ENCODE data around the gene COQ10B. TPM values are rescaled to one million over a fixed set of nuclear protein-coding genes. Genes with fewer than 3 reads are reported as not detected.

The COQ10B gene
- total RNA-seq, 5 donors from 2014 or later (not counting 1 experiment from before 2014, with no cell fraction given): 27.3 to 51.4 (median 28.0) TPM

- WGBS (ENCODE audit: insufficient coverage): under 1% methylated on average over 8 of the region's 11 CpGs
- H3K4me1 ChIP-seq (ENCODE audit: control insufficient read depth in 1 of 2, extremely low read depth in 1 of 2, insufficient read depth in 2 of 2, low read length in 2 of 2): peaks cover 33 to 39% of the 10 kb centered on the region in 2 experiments
These were observed 19.4 kb upstream of the COQ10B start for GRCh38 chr2:197433780-197434438.

GRCh38 chr2:197434541-197435513 is 18.5 kb upstream of the COQ10B start, which contains the start of gene SF3B1:
SF3B1 (minus strand) TSS chr2:197435028; CDS start chr2:197434999, 29 bp downstream.
- Histone ChIP-seq H3K27ac (ENCODE audit: low read length) (peak within 1 kb of the TSS; percentile 99), H3K27me3 (replicated peaks in 1 of 2; ENCODE audit: control insufficient read depth in 2 of 2, extremely low read depth in 1 of 2, insufficient read depth in 2 of 2, low read length in 1 of 2) (no peaks in the 10 kb centered on the region), H3K9me3 (no peaks in the 10 kb centered on the region), H3K4me1 (ENCODE audit: control insufficient read depth in 1 of 2, extremely low read depth in 1 of 2, insufficient read depth in 2 of 2, low read length in 2 of 2) (peaks cover 30 to 31% of the 10 kb centered on the region in 2 experiments), H3K36me3 (ENCODE audit: control insufficient read depth in 2 of 2, extremely low read depth in 1 of 2, insufficient read depth in 1 of 2, low read length in 1 of 2) (no peaks in the 10 kb centered on the region), H3K4me3 (ENCODE audit: control insufficient read depth in 1 of 2, extremely low read depth in 1 of 2, low read length in 1 of 2) (peak within 1 kb of the TSS; percentile 79 to 100)
- peak within 1 kb of the TSS; percentile 94 to 99 (median 99) for H3K4me3 Mint-ChIP-seq
- H3K9me3 Mint-ChIP-seq: no peaks in the 10 kb centered on the region
- DNase-seq: peak; percentile 97 to 100 (median 99)
- H3K27me3 Mint-ChIP-seq: no peaks in the 10 kb centered on the region
- H3K36me3 Mint-ChIP-seq: peaks cover 6% of the 10 kb centered on the region
- ChIA-PET CTCF (interaction anchor here (0.6 to 1.5 kb wide), 4 partner anchors 11 to 165 kb away, joined by 3 to 10 read pairs (median 3); partner anchors contain the start of gene COQ10B (in 1 of the 2)), POLR2A (interaction anchor here (0.5 to 4.3 kb wide), 18 partner anchors 9 to 550 kb away, joined by 3 to 75 read pairs (median 3); partner anchors contain the start of genes COQ10B (in 2 of the 2), HSPD1 (in 2 of the 2) and HSPE1 (in 2 of the 2))
- H3K27ac Mint-ChIP-seq: peak within 1 kb of the TSS; percentile 100
- peaks cover 55 to 58% (median 55%) of the 10 kb centered on the region in 3 donors for H3K4me1 Mint-ChIP-seq
- 0% methylated on average over 71 of the region's 74 CpGs for WGBS (ENCODE audit: insufficient coverage)
- ATAC-seq (replicated peaks in 1 of 4): peak; percentile 94 to 97 (median 95)

More at GRCh38 chr2:197433780-197434438, 19.4 kb upstream of the COQ10B start:
- ATAC-seq (replicated peaks in 1 of 4) (no peak), DNase-seq (no peak)
- H3K9me3 ChIP-seq: no peaks in the 10 kb centered on the region
- peak overlapping the region; percentile 79 to 100 for H3K4me3 ChIP-seq (ENCODE audit: control insufficient read depth in 1 of 2, extremely low read depth in 1 of 2, low read length in 1 of 2)
- Mint-ChIP-seq H3K36me3 (peaks cover 12% of the 10 kb centered on the region), H3K9me3 (no peaks in the 10 kb centered on the region), H3K27me3 (no peaks in the 10 kb centered on the region), H3K4me1 (peaks cover 64 to 67% (median 65%) of the 10 kb centered on the region in 3 donors), H3K4me3 (peak overlapping the region; percentile 94 to 99 (median 99)), H3K27ac (peak overlapping the region; percentile 100)
- no peaks in the 10 kb centered on the region for H3K27me3 ChIP-seq (replicated peaks in 1 of 2; ENCODE audit: control insufficient read depth in 2 of 2, extremely low read depth in 1 of 2, insufficient read depth in 2 of 2, low read length in 1 of 2)
- H3K27ac ChIP-seq (ENCODE audit: low read length): peak overlapping the region; percentile 99
- H3K36me3 ChIP-seq (ENCODE audit: control insufficient read depth in 2 of 2, extremely low read depth in 1 of 2, insufficient read depth in 1 of 2, low read length in 1 of 2): peaks cover 0 to 4% of the 10 kb centered on the region in 2 donors
- ChIA-PET POLR2A (interaction anchor here (0.5 to 4.3 kb wide), 7 partner anchors 8 to 460 kb away, joined by 3 to 75 read pairs (median 4); partner anchors contain the start of genes COQ10B (in 1 of the 2), HSPD1 (in 1 of the 2) and HSPE1 (in 1 of the 2)), CTCF (interaction anchor here in 1 of 2 donors (0.5 to 1.3 kb wide), 2 partner anchors 19 to 280 kb away, joined by 3 to 5 read pairs; partner anchors contain the start of gene COQ10B)

- H3K4me1 Mint-ChIP-seq: peaks cover 45 to 48% (median 46%) of the 10 kb centered on the region in 3 donors
- POLR2A ChIA-PET: interaction anchor here (0.5 to 4.3 kb wide), 11 partner anchors 15 to 127 kb away, joined by 3 to 75 read pairs (median 5); partner anchors contain the start of genes COQ10B (in 2 of the 2), HSPD1 (in 2 of the 2) and HSPE1 (in 2 of the 2)
These were observed 17.5 kb upstream of the COQ10B start for GRCh38 chr2:197435598-197436420.

GRCh38 chr2:197437380-197437779 is 16.0 kb upstream of the COQ10B start:
- 100% methylated on average over 2 of the region's 2 CpGs for whole genome bisulfite sequencing (ENCODE audit: insufficient coverage)
- DNase-seq (no peak), ATAC-seq (replicated peaks in 1 of 4) (no peak)
- Mint-ChIP-seq H3K4me1 (peaks cover 29 to 33% (median 30%) of the 10 kb centered on the region in 3 donors), H3K27ac (no peak overlapping the region), H3K9me3 (no peaks in the 10 kb centered on the region), H3K36me3 (no peaks in the 10 kb centered on the region), H3K4me3 (peak overlapping the region in 1 of 3 donors; percentile 21), H3K27me3 (peaks cover 1 to 3% of the 10 kb centered on the region in 2 donors)
- Histone ChIP-seq H3K4me1 (ENCODE audit: control insufficient read depth in 1 of 2, extremely low read depth in 1 of 2, insufficient read depth in 2 of 2, low read length in 2 of 2) (peaks cover 11 to 22% of the 10 kb centered on the region in 2 experiments), H3K4me3 (ENCODE audit: control insufficient read depth in 1 of 2, extremely low read depth in 1 of 2, low read length in 1 of 2) (no peak overlapping the region), H3K27me3 (replicated peaks in 1 of 2; ENCODE audit: control insufficient read depth in 2 of 2, extremely low read depth in 1 of 2, insufficient read depth in 2 of 2, low read length in 1 of 2) (no peaks in the 10 kb centered on the region), H3K27ac (ENCODE audit: low read length) (no peak overlapping the region), H3K9me3 (no peaks in the 10 kb centered on the region), H3K36me3 (ENCODE audit: control insufficient read depth in 2 of 2, extremely low read depth in 1 of 2, insufficient read depth in 1 of 2, low read length in 1 of 2) (no peaks in the 10 kb centered on the region)
- ChIA-PET CTCF (interaction anchor here in 1 of 2 donors (1.7 kb wide), 1 partner anchor 16 kb away, joined by 5 read pairs; no protein-coding TSS in a partner anchor), POLR2A (interaction anchor here (0.5 to 4.3 kb wide), 5 partner anchors 12 to 179 kb away, joined by 3 to 75 read pairs (median 3); partner anchors contain the start of genes COQ10B (in 1 of the 2), HSPD1 (in 1 of the 2) and HSPE1 (in 1 of the 2))

More at GRCh38 chr2:197435598-197436420, 17.5 kb upstream of the COQ10B start:
- Mint-ChIP-seq H3K4me3 (peak overlapping the region; percentile 94 to 99 (median 99)), H3K27me3 (no peaks in the 10 kb centered on the region), H3K36me3 (peaks cover 5% of the 10 kb centered on the region), H3K27ac (peak overlapping the region; percentile 100), H3K9me3 (no peaks in the 10 kb centered on the region)
- DNase-seq (peak in 2 of 35 experiments; percentile 5 to 41), ATAC-seq (replicated peaks in 1 of 4) (peak in 3 of 4 experiments; percentile 14 to 21 (median 21))
- WGBS (ENCODE audit: insufficient coverage): 13% methylated on average over 4 of the region's 16 CpGs
- H3K27ac ChIP-seq (ENCODE audit: low read length): peak overlapping the region; percentile 99
- H3K27me3 ChIP-seq (replicated peaks in 1 of 2; ENCODE audit: control insufficient read depth in 2 of 2, extremely low read depth in 1 of 2, insufficient read depth in 2 of 2, low read length in 1 of 2): no peaks in the 10 kb centered on the region
- H3K9me3 ChIP-seq: no peaks in the 10 kb centered on the region
- H3K36me3 ChIP-seq (ENCODE audit: control insufficient read depth in 2 of 2, extremely low read depth in 1 of 2, insufficient read depth in 1 of 2, low read length in 1 of 2): no peaks in the 10 kb centered on the region
- peak overlapping the region; percentile 79 to 82 for H3K4me3 ChIP-seq (ENCODE audit: control insufficient read depth in 1 of 2, extremely low read depth in 1 of 2, low read length in 1 of 2)
- CTCF ChIA-PET: interaction anchor here in 1 of 2 donors (1.1 to 1.5 kb wide), 3 partner anchors 17 to 164 kb away, joined by 3 to 10 read pairs (median 3); partner anchors contain the start of gene COQ10B
- peaks cover 23 to 31% of the 10 kb centered on the region in 2 experiments for H3K4me1 ChIP-seq (ENCODE audit: control insufficient read depth in 1 of 2, extremely low read depth in 1 of 2, insufficient read depth in 2 of 2, low read length in 2 of 2)

- POLR2A ChIA-PET: interaction anchor here in 1 of 2 donors (0.6 kb wide), 2 partner anchors 15 to 238 kb away, joined by 3 to 5 read pairs; no protein-coding TSS in a partner anchor
- no peak overlapping the region for H3K27ac Mint-ChIP-seq
These were observed 10.5 kb upstream of the COQ10B start for GRCh38 chr2:197442857-197443256.

More at GRCh38 chr2:197442857-197443256, 10.5 kb upstream of the COQ10B start:
- Histone ChIP-seq H3K36me3 (ENCODE audit: control insufficient read depth in 2 of 2, extremely low read depth in 1 of 2, insufficient read depth in 1 of 2, low read length in 1 of 2) (no peaks in the 10 kb centered on the region), H3K4me3 (ENCODE audit: control insufficient read depth in 1 of 2, extremely low read depth in 1 of 2, low read length in 1 of 2) (no peak overlapping the region), H3K9me3 (no peaks in the 10 kb centered on the region), H3K27me3 (replicated peaks in 1 of 2; ENCODE audit: control insufficient read depth in 2 of 2, extremely low read depth in 1 of 2, insufficient read depth in 2 of 2, low read length in 1 of 2) (no peaks in the 10 kb centered on the region), H3K4me1 (ENCODE audit: control insufficient read depth in 1 of 2, extremely low read depth in 1 of 2, insufficient read depth in 2 of 2, low read length in 2 of 2) (no peaks in the 10 kb centered on the region), H3K27ac (ENCODE audit: low read length) (no peak overlapping the region)
- no peak overlapping the region for H3K4me3 Mint-ChIP-seq
- H3K9me3 Mint-ChIP-seq: no peaks in the 10 kb centered on the region
- no CpG with 5 or more reads among the region's 5 CpGs for WGBS (ENCODE audit: insufficient coverage)
- no peaks in the 10 kb centered on the region for H3K36me3 Mint-ChIP-seq
- no peak for DNase-seq
- no peaks in the 10 kb centered on the region for H3K4me1 Mint-ChIP-seq
- peaks cover 1 to 3% of the 10 kb centered on the region in 2 donors for H3K27me3 Mint-ChIP-seq
- no peak for ATAC-seq (replicated peaks in 1 of 4)
- CTCF ChIA-PET: interaction anchor here in 1 of 2 donors (0.5 kb wide), 1 partner anchor 9 kb away, joined by 3 read pairs; no protein-coding TSS in a partner anchor

All from T-cell (primary cell).